Fibroblast of villous mesenchyme (primary cell): ENCODE measurements around the gene TSHZ2. TPM values are rescaled to one million over a fixed set of nuclear protein-coding genes. Genes with fewer than 3 reads are reported as not detected.

Experiments
- DNase-seq: peaks from one replicate; pipeline ENCODE4 v3.0.0-alpha.2; 2010; ENCODE audit warnings: low read depth
- H3K4me3 ChIP-seq: 2 replicates; pipeline ENCODE4 v1.5.1; 2011; ENCODE audit warnings: low read depth, mild to moderate bottlenecking, low read length
- total RNA-seq: library from RNA; depleted of rRNA; stranded (reverse); fragments of >200 nt; gene quantifications from 2 replicates; pipeline ENCODE4 v1.2.3, GENCODE V29; 2012
- TF ChIP-seq, protein P1 (sequence below): IDR thresholded peaks from 2 replicates; pipeline ENCODE4 v1.5.1; 2012; ENCODE audit warnings: low read depth, mild to moderate bottlenecking, low read length; ENCODE audit not compliant: insufficient read depth

TSHZ2 gene
- total RNA-seq, 1 donor = 2.6 TPM

DNA sequence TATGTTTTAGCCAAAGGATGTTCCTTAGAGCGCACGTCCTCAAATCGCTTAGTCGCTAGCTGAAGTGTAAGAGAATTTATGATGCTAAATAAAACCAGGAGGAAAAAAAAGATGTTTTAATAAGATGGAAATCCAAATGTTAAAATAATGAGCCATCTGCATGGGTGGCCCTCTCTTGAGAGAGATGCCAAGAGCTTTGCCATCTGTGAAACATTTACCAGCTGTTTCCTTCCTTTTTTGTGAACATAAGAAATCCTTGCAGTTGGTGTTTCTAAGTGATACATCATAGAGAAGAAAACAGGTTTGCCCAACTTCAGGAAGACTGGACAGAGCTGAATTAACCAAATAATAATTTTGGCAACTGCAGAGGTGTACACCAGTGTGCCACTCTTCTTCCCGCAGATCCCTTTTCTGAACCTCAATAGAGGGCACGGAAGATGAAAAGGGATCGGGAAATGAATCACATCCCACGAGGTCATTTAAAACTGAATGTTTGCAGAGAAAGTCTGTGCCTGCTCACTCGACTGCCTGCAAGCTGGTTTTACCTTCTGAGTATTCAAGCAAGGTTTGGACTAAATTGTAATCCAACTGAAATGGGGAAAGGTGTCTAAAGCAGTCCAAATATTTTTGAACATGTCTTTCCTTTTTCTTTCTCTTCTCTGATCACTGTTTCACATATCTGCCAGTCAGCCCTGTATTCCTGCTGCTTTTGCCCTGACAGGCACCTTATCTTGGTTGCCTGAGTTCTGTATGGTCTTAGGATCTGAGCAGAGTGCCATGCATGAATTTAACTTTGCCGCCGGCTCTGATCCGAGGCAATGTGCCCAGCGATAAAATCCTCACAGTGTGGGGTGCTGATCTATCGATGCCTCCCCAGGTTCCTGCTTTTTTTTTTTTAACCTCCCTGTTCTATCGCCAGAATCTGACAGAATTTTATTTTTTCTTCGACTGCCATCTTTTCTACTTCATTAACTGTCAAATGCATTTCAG is 35.5 kb upstream of the TSHZ2 start:
- no peak overlapping the region for H3K4me3 ChIP-seq
- no peak for DNase-seq
- TF ChIP-seq, protein P1, sequence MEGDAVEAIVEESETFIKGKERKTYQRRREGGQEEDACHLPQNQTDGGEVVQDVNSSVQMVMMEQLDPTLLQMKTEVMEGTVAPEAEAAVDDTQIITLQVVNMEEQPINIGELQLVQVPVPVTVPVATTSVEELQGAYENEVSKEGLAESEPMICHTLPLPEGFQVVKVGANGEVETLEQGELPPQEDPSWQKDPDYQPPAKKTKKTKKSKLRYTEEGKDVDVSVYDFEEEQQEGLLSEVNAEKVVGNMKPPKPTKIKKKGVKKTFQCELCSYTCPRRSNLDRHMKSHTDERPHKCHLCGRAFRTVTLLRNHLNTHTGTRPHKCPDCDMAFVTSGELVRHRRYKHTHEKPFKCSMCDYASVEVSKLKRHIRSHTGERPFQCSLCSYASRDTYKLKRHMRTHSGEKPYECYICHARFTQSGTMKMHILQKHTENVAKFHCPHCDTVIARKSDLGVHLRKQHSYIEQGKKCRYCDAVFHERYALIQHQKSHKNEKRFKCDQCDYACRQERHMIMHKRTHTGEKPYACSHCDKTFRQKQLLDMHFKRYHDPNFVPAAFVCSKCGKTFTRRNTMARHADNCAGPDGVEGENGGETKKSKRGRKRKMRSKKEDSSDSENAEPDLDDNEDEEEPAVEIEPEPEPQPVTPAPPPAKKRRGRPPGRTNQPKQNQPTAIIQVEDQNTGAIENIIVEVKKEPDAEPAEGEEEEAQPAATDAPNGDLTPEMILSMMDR = no peak

DNA sequence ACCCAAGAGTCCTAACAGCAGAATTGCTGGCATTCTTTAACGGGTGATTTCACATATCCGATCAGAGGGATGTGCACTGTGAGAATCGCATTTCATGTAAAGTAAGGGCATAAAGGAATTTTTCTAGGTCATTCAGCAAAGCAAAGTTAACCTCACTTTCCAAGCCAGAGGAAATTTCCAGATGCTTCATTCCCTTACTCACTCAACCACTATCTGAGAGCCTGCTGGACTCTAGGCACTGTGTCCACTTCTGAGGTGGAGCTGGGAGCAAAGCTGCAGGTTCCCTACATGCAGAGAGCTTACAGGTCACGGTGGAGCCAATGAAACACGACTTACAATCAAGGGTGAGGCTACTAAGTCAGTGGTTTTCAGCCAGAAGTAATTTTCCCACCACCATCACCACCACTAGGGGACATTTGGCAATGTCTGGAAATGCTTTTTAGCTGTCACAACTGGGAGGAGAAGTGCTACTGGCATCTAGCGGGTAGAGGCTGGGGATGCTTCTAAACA is 34.5 kb upstream of the TSHZ2 start:
- no peak for DNase-seq
- TF ChIP-seq, protein P1 = no peak

DNA sequence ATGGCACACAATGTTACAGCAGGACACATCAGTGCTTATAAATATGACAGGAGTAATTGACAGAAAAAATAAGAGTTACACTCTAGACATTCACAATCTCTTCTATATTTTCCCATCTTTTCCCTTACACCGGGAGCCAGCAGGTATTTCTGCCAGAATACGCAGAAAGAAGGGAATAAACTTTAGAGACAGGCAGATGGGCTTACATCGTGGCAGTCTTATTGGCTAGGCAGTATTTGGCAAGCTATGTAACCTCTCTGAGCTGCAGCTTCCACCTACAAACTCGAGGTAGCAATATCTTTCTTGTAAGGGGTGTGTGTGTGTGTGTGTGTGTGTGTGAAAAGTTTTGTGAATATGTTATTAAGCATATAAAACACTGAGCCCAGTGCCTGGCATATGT is 33.0 kb upstream of the TSHZ2 start:
- DNase-seq = no peak
- H3K4me3 ChIP-seq = no peak overlapping the region
- TF ChIP-seq, protein P1 = no peak

More for the DNA sequence above, 34.5 kb upstream of the TSHZ2 start:
- no peak overlapping the region for H3K4me3 ChIP-seq

DNA sequence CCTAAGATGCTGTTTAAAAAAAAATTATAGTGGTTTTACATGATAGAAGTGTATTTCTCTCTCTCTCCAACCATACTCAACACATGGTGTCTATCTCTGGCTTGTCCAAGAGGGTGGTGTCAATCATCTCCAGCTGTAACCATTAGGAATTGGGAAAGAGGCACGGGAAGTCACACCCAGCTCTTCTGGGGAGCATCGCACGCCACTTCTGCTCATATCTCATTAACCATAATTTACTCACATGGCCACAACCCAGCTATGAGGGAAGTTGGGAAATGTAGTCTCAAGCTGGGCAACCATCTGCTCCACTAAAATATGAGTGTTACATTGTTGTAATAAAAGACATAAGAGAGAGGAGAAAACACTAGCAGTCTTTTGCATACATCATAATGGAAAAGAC is 30.4 kb upstream of the TSHZ2 start:
- TF ChIP-seq, protein P1 = no peak
- DNase-seq = no peak

DNA sequence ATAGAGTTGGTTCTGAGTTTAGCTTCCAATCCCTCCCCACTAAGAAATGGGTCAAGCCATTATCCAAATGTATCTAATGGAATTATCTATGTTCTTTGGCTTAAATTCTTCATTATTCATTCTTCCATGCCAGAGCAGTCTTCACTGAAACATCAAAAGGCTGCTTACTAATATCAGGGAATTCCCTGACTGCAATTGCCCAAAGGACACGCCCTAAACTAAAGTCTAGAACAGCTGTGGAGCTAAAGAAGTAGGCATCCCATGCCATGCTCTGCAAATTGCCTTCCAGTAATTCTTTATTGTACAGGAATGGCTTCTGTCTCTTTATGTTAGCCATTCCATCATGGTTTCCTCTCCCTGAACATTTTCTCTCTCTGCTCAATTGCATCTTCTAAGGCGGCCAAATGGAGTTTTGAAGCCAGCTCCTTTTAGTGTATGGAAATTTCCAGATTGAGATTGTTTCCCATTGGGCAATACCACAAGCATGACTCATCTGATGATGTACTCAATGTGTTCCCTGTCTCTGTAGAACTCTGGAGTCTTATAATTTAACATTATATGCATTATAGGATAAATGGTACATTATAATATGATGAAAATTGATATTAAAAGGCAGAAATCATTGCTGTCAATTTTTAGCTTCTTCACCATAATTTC is 28.8 kb upstream of the TSHZ2 start:
- no peak overlapping the region for H3K4me3 ChIP-seq
- TF ChIP-seq, protein P1 = no peak
- peak; percentile 68 for DNase-seq

More for the DNA sequence above, 30.4 kb upstream of the TSHZ2 start:
- no peak overlapping the region for H3K4me3 ChIP-seq

DNA sequence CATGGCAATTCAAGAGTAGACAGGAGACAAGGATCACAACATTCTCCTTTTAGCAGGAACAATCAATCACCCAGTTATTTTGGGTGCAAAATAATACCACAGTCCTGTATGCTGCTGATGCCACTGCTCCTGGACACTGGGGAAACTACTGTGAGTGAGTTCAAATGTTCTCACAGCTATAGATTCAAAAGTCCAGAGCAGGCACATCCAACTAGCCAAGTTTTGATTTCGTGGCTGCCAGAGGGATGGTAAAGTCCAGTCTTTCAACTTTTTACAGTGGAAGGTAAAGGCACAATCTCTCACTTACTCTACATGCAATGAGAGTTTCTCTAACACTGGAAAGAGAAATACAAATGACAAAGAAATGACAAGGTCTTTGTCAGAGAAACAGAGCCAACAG is 26.9 kb upstream of the TSHZ2 start:
- TF ChIP-seq, protein P1 = no peak
- DNase-seq = no peak

More for the DNA sequence above, 26.9 kb upstream of the TSHZ2 start:
- no peak overlapping the region for H3K4me3 ChIP-seq
